Neural progenitor cell (in vitro differentiated cells): Measurements from ENCODE around the gene ME2. TPM values are rescaled to one million over a fixed set of nuclear protein-coding genes. Genes with fewer than 3 reads are reported as not detected.

Source experiments
- DNase-seq: peaks from one replicate; pipeline ENCODE4 v3.0.0-alpha.2; 2016; ENCODE audit warnings: low spot score
- H2AFZ ChIP-seq: fragments of 200-600 bp; sonication (generic); replicated peaks from 2 replicates; pipeline ENCODE4 v1.6.1; 2016; ENCODE audit warnings: antibody characterized with exemption
- H3F3A ChIP-seq: fragments of 200-600 bp; sonication (generic); 2 replicates; pipeline ENCODE4 v1.6.1; 2016; ENCODE audit warnings: antibody characterized with exemption, low read depth
- H3K27ac ChIP-seq: fragments of 200-600 bp; sonication (generic); 2 replicates; pipeline ENCODE4 v1.5.1; 2016; ENCODE audit warnings: mild to moderate bottlenecking
- H3K27me3 ChIP-seq: fragments of 200-600 bp; sonication (generic); 2 replicates; pipeline ENCODE4 v1.6.1; 2016; ENCODE audit warnings: mild to moderate bottlenecking, moderate library complexity
- H3K36me3 ChIP-seq: fragments of 200-600 bp; sonication (generic); 2 replicates; pipeline ENCODE4 v1.5.1; 2016
- H3K4me1 ChIP-seq: fragments of 200-600 bp; sonication (generic); 2 replicates; pipeline ENCODE4 v1.6.1; 2016; ENCODE audit warnings: mixed run types
- H3K4me2 ChIP-seq: fragments of 200-600 bp; sonication (generic); 2 replicates; pipeline ENCODE4 v1.6.1; 2016
- H3K4me3 ChIP-seq: fragments of 200-600 bp; sonication (generic); 2 replicates; pipeline ENCODE4 v1.5.1; 2016
- H3K79me2 ChIP-seq: fragments of 200-600 bp; sonication (generic); 2 replicates; pipeline ENCODE4 v1.6.1; 2016; ENCODE audit warnings: low read depth
- H3K9ac ChIP-seq: fragments of 200-600 bp; sonication (generic); 2 replicates; pipeline ENCODE4 v1.6.1; 2016
- H3K9me3 ChIP-seq: fragments of 200-600 bp; sonication (generic); 2 replicates; pipeline ENCODE4 v1.5.1; 2016; ENCODE audit warnings: low read depth
- H4K20me1 ChIP-seq: fragments of 200-600 bp; sonication (generic); 2 replicates; pipeline ENCODE4 v1.6.1; 2016; ENCODE audit warnings: low read depth
- H3K27ac Mint-ChIP-seq: 3 replicates; pipeline ENCODE4 v1.8.0; 2021; ENCODE audit warnings: mixed read lengths
- H3K27me3 Mint-ChIP-seq: 2 replicates; pipeline ENCODE4 v1.8.0; 2022; ENCODE audit warnings: low read depth, mild to moderate bottlenecking, inconsistent platforms, moderate library complexity, mixed read lengths; ENCODE audit not compliant: insufficient read depth
- H3K36me3 Mint-ChIP-seq: 3 replicates; pipeline ENCODE4 v1.8.0; 2021; ENCODE audit warnings: mixed read lengths
- H3K4me1 Mint-ChIP-seq: 3 replicates; pipeline ENCODE4 v1.8.0; 2021; ENCODE audit warnings: mixed read lengths
- H3K4me3 Mint-ChIP-seq: 3 replicates; pipeline ENCODE4 v1.8.0; 2021; ENCODE audit warnings: mild to moderate bottlenecking, moderate library complexity, mixed read lengths
- H3K9me3 Mint-ChIP-seq: 3 replicates; pipeline ENCODE4 v1.8.0; 2020; ENCODE audit warnings: mixed read lengths
- EZH2 ChIP-seq: fragments of 200-600 bp; sonication (generic); IDR thresholded peaks from 2 replicates; pipeline ENCODE4 v1.6.1; 2017; ENCODE audit warnings: antibody characterized with exemption, mild to moderate bottlenecking, moderate library complexity
- EZH2phosphoT487 ChIP-seq: fragments of 200-600 bp; sonication (generic); IDR thresholded peaks from 2 replicates; pipeline ENCODE4 v1.6.1; 2017; ENCODE audit warnings: antibody characterized with exemption
- total RNA-seq: library from RNA; depleted of rRNA; stranded (reverse); fragments of >200 nt; gene quantifications from 2 replicates; pipeline ENCODE4 v1.2.3, GENCODE V29; 2015; ENCODE audit warnings: low replicate concordance
- TF ChIP-seq, protein P1 (sequence below): fragments of 200-600 bp; sonication (generic); IDR thresholded peaks from 2 replicates; pipeline ENCODE4 v1.5.1; 2017; ENCODE audit warnings: antibody characterized with exemption, mild to moderate bottlenecking

Gene ME2
- total RNA-seq, 1 donor from 2014 or later, result 129 TPM

DNA sequence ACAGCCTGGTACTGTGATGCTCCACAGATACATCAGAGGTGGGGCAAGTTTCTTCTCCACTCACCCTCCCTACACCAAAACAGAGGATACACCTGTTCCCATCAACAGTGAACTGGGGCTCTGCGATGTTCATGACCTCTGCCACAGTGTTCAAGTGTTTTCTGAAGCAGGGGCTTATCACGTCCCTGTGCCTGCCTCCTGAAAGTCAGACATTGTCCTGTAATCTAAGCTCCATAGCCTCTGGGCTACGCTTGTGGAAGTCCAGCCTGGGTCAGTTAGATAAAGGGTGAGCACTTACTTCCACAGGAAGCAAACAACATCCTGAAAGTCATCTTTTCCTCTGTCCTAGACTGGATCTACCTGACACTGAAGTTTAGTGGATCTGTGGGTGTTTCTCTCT lies 38.9 kb upstream of the ME2 start:
- Mint-ChIP-seq H3K36me3 (no peaks in the 10 kb centered on the region), H3K4me3 (no peak overlapping the region), H3K27ac (no peak overlapping the region), H3K27me3 (peaks cover 2% of the 10 kb centered on the region), H3K9me3 (no peaks in the 10 kb centered on the region), H3K4me1 (no peaks in the 10 kb centered on the region)
- Histone ChIP-seq H3F3A (no peaks in the 10 kb centered on the region), H3K36me3 (no peaks in the 10 kb centered on the region), H3K79me2 (no peaks in the 10 kb centered on the region), H4K20me1 (no peaks in the 10 kb centered on the region), H2AFZ (no peak overlapping the region), H3K27ac (no peak overlapping the region), H3K4me3 (no peak overlapping the region), H3K4me2 (no peak overlapping the region), H3K9ac (no peak overlapping the region), H3K9me3 (no peaks in the 10 kb centered on the region), H3K27me3 (no peaks in the 10 kb centered on the region), H3K4me1 (no peaks in the 10 kb centered on the region)
- TF ChIP-seq, protein P1, sequence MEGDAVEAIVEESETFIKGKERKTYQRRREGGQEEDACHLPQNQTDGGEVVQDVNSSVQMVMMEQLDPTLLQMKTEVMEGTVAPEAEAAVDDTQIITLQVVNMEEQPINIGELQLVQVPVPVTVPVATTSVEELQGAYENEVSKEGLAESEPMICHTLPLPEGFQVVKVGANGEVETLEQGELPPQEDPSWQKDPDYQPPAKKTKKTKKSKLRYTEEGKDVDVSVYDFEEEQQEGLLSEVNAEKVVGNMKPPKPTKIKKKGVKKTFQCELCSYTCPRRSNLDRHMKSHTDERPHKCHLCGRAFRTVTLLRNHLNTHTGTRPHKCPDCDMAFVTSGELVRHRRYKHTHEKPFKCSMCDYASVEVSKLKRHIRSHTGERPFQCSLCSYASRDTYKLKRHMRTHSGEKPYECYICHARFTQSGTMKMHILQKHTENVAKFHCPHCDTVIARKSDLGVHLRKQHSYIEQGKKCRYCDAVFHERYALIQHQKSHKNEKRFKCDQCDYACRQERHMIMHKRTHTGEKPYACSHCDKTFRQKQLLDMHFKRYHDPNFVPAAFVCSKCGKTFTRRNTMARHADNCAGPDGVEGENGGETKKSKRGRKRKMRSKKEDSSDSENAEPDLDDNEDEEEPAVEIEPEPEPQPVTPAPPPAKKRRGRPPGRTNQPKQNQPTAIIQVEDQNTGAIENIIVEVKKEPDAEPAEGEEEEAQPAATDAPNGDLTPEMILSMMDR, result no peak
- TF ChIP-seq EZH2phosphoT487, result no peak
- no peak for TF ChIP-seq EZH2
- DNase-seq, result no peak

DNA sequence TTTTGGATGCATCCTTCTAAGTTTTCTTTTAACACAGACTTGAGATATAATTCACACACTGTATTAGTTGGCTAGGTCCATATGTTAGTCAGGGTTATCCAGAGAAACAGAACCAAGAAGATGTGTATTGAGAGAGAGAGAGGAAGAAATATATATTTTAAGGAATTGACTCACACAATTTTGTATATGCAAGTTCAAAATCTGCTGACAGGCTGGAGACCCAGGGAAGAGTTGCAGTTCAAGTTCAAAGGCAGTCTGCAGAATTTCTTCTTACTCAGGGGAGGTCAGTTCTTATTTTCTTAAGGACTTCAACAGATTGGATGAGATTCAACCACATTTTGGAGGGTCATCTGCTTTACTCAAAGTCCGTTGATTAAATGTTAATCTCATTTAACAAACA lies 36.1 kb upstream of the ME2 start:
- no peaks in the 10 kb centered on the region for H3K9me3 ChIP-seq
- H2AFZ ChIP-seq, result no peak overlapping the region
- no peaks in the 10 kb centered on the region for H3K4me1 ChIP-seq
- H3K36me3 ChIP-seq, result no peaks in the 10 kb centered on the region
- no peak overlapping the region for H3K27ac Mint-ChIP-seq
- H3K79me2 ChIP-seq, result no peaks in the 10 kb centered on the region
- DNase-seq, result no peak
- no peak overlapping the region for H3K4me2 ChIP-seq
- H3K36me3 Mint-ChIP-seq, result no peaks in the 10 kb centered on the region
- H3K27me3 Mint-ChIP-seq, result peaks cover 2% of the 10 kb centered on the region
- H3K27ac ChIP-seq, result no peak overlapping the region
- TF ChIP-seq EZH2, result no peak
- TF ChIP-seq, protein P1, result no peak
- TF ChIP-seq EZH2phosphoT487, result no peak
- no peak overlapping the region for H3K9ac ChIP-seq
- no peaks in the 10 kb centered on the region for H4K20me1 ChIP-seq
- no peak overlapping the region for H3K4me3 Mint-ChIP-seq
- H3F3A ChIP-seq, result no peaks in the 10 kb centered on the region
- H3K4me3 ChIP-seq, result no peak overlapping the region
- no peaks in the 10 kb centered on the region for H3K27me3 ChIP-seq
- H3K9me3 Mint-ChIP-seq, result no peaks in the 10 kb centered on the region
- no peaks in the 10 kb centered on the region for H3K4me1 Mint-ChIP-seq

DNA sequence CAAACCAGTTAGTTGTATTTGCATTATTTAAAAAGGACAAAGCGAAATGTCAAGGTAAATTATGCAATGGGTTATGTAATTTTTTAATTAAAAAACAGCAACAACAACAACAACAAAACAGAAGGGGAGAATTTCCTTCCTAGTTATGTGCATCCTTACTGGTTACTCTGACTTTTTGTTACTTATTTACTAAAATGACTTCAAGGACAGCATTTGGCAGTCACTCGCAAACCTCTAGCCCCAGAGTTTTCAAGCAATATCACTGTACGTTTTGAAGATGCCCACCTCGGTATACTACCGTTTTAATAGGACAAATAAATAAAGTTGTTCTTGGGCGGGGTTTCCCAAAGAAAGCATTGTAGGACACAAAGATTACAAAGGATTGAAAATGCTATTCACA lies 34.4 kb upstream of the ME2 start:
- Histone ChIP-seq H3K27me3 (no peaks in the 10 kb centered on the region), H2AFZ (no peak overlapping the region), H3K4me2 (no peak overlapping the region), H3F3A (no peaks in the 10 kb centered on the region), H3K9me3 (no peaks in the 10 kb centered on the region), H3K9ac (no peak overlapping the region), H3K4me1 (no peaks in the 10 kb centered on the region), H3K27ac (no peak overlapping the region), H3K36me3 (no peaks in the 10 kb centered on the region), H4K20me1 (no peaks in the 10 kb centered on the region), H3K4me3 (no peak overlapping the region), H3K79me2 (no peaks in the 10 kb centered on the region)
- Mint-ChIP-seq H3K27ac (no peak overlapping the region), H3K4me1 (no peaks in the 10 kb centered on the region), H3K4me3 (no peak overlapping the region), H3K27me3 (peaks cover 2% of the 10 kb centered on the region), H3K9me3 (no peaks in the 10 kb centered on the region), H3K36me3 (no peaks in the 10 kb centered on the region)
- DNase-seq, result no peak
- no peak for TF ChIP-seq EZH2phosphoT487
- no peak for TF ChIP-seq EZH2
- TF ChIP-seq, protein P1, result no peak
